ENCODE measurements around the gene OTOL1. TPM values are rescaled to one million over a fixed set of nuclear protein-coding genes. Genes with fewer than 3 reads are reported as not detected.

The OTOL1 gene
- total RNA-seq, 1 donor from 2014 or later, result not detected

DNA sequence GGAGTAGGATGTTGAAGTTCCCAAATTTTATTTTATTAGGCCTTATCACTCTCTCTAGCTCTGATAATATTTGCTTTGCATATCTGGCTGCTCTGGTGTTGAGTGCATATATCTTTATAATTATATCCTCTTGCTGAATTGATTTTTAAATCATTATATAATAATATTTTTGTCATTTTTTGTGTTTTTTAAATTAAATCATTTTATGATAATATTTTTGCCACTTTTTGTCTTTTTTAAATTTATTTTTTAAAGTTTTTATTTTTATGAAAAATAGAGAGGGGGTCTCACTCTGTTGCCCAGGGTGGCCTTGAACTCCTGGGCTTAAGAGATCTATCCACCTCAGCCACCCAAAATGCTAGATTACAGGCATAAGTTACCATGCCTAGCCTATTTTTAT is 34.5 kb upstream of the OTOL1 start:
- Mint-ChIP-seq H3K4me3 (ENCODE audit: low read depth) (no peak overlapping the region), H3K36me3 (ENCODE audit: insufficient read depth) (peaks cover 2% of the 10 kb centered on the region)
- no peak for TF ChIP-seq CTCF (IDR thresholded peaks at IDR 0.05; ENCODE audit: unreplicated experiment)

GRCh38 chr3:161471211-161471610 is 25.4 kb upstream of the OTOL1 start:
- TF ChIP-seq CTCF (IDR thresholded peaks at IDR 0.05; ENCODE audit: unreplicated experiment), result no peak
- Mint-ChIP-seq H3K36me3 (ENCODE audit: insufficient read depth) (no peaks in the 10 kb centered on the region), H3K4me1 (ENCODE audit: low read depth) (peaks cover 4% of the 10 kb centered on the region), H3K27ac (no peak overlapping the region), H3K4me3 (ENCODE audit: low read depth) (no peak overlapping the region), H3K27me3 (no peaks in the 10 kb centered on the region), H3K9me3 (ENCODE audit: low read depth) (peaks cover 4% of the 10 kb centered on the region)
- no peak for DNase-seq (ENCODE audit: low spot score, unreplicated experiment)

More for the DNA sequence above, 34.5 kb upstream of the OTOL1 start:
- no peak for DNase-seq (ENCODE audit: low spot score, unreplicated experiment)
- Mint-ChIP-seq H3K27ac (no peak overlapping the region), H3K4me1 (ENCODE audit: low read depth) (peaks cover 2% of the 10 kb centered on the region), H3K9me3 (ENCODE audit: low read depth) (peaks cover 17% of the 10 kb centered on the region), H3K27me3 (no peaks in the 10 kb centered on the region)

GRCh38 chr3:161474139-161474538 is 22.5 kb upstream of the OTOL1 start:
- Mint-ChIP-seq H3K4me3 (ENCODE audit: low read depth) (no peak overlapping the region), H3K36me3 (ENCODE audit: insufficient read depth) (no peaks in the 10 kb centered on the region), H3K4me1 (ENCODE audit: low read depth) (peaks cover 4% of the 10 kb centered on the region), H3K27ac (no peak overlapping the region), H3K9me3 (ENCODE audit: low read depth) (peaks cover 4% of the 10 kb centered on the region), H3K27me3 (no peaks in the 10 kb centered on the region)
- no peak for TF ChIP-seq CTCF (IDR thresholded peaks at IDR 0.05; ENCODE audit: unreplicated experiment)
- no peak for DNase-seq (ENCODE audit: low spot score, unreplicated experiment)

DNA sequence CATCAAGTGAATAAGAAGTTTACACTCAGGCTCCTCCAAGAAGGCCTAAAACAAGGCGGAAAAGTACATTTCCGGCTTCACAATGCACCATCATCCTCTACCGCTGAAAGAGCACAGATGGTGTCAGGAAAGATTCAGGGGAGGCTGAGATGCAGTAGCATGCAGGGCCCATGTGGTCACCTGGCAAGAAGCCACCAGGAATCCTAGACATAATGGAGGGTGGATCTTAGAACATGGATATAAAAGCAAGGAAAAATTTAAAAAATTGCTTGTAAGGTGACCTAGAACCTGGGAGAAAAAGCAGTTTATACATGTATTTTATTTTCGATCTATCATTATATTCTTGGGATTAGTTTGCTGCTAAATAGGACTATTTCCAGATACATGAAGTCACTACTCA is 21.9 kb upstream of the OTOL1 start:
- H3K4me1 Mint-ChIP-seq (ENCODE audit: low read depth), result peaks cover 4% of the 10 kb centered on the region
- H3K27ac Mint-ChIP-seq, result no peak overlapping the region
- no peak for TF ChIP-seq CTCF (IDR thresholded peaks at IDR 0.05; ENCODE audit: unreplicated experiment)
- H3K9me3 Mint-ChIP-seq (ENCODE audit: low read depth), result peaks cover 4% of the 10 kb centered on the region
- H3K4me3 Mint-ChIP-seq (ENCODE audit: low read depth), result no peak overlapping the region
- no peaks in the 10 kb centered on the region for H3K27me3 Mint-ChIP-seq
- DNase-seq (ENCODE audit: low spot score, unreplicated experiment), result no peak
- no peaks in the 10 kb centered on the region for H3K36me3 Mint-ChIP-seq (ENCODE audit: insufficient read depth)

- Mint-ChIP-seq H3K4me1 (ENCODE audit: low read depth) (peaks cover 4% of the 10 kb centered on the region), H3K27ac (no peak overlapping the region), H3K9me3 (ENCODE audit: low read depth) (peaks cover 4% of the 10 kb centered on the region), H3K4me3 (ENCODE audit: low read depth) (no peak overlapping the region), H3K36me3 (ENCODE audit: insufficient read depth) (no peaks in the 10 kb centered on the region), H3K27me3 (no peaks in the 10 kb centered on the region)
- TF ChIP-seq CTCF (IDR thresholded peaks at IDR 0.05; ENCODE audit: unreplicated experiment), result no peak
- no peak for DNase-seq (ENCODE audit: low spot score, unreplicated experiment)
Observed at GRCh38 chr3:161475206-161475605, 21.4 kb upstream of the OTOL1 start.
